ENCODE measurements around the gene KSR1.

GRCh38 chr17:27564463-27564862 is 108.2 kb downstream of the KSR1 start:
- no peak for TF ChIP-seq JUND (IDR thresholded peaks at IDR 0.05)
- no peak for TF ChIP-seq GATA2 (CRISPR knock-in tag; IDR thresholded peaks at IDR 0.05)
- TF ChIP-seq NFIC (IDR thresholded peaks at IDR 0.05; ENCODE audit: borderline replicate concordance) = no peak
- no peak for TF ChIP-seq CTCF (IDR thresholded peaks at IDR 0.05)
- no peak for TF ChIP-seq EZH2phosphoT487 (IDR thresholded peaks at IDR 0.05; ENCODE audit: borderline replicate concordance, low read depth)
- TF ChIP-seq TAF1 (IDR thresholded peaks at IDR 0.05; ENCODE audit: borderline replicate concordance, low read depth, low read length) = no peak
- TF ChIP-seq PBX3 (IDR thresholded peaks at IDR 0.05) = no peak
- TF ChIP-seq ELF1 (IDR thresholded peaks at IDR 0.05) = no peak
- TF ChIP-seq REST (IDR thresholded peaks at IDR 0.05; ENCODE audit: low read depth, low read length) = no peak
- TF ChIP-seq SIN3A (IDR thresholded peaks at IDR 0.05; ENCODE audit: borderline replicate concordance, low read depth, low read length) = no peak
- TF ChIP-seq ZBTB33 (IDR thresholded peaks at IDR 0.05; ENCODE audit: borderline replicate concordance, low read depth) = no peak
- no peak for TF ChIP-seq RFX5 (IDR thresholded peaks at IDR 0.05; ENCODE audit: low read length)
- TF ChIP-seq GABPA (IDR thresholded peaks at IDR 0.05; ENCODE audit: low read depth) = no peak
